D721Med (cell line): ENCODE measurements around the gene CYP17A1.

Experiments used
- DNase-seq: peaks from one replicate; pipeline ENCODE4 v3.0.0; 2011; ENCODE audit warnings: low spot score; ENCODE audit not compliant: insufficient read length
- FAIRE-seq: peaks from 2 replicates; lab custom pipeline; 2011; peaks lifted over from hg19 to GRCh38; lab: Jason Lieb, UNC
- TF ChIP-seq, protein P1 (sequence below): IDR thresholded peaks from 2 replicates; pipeline ENCODE4 v1.5.1; 2012; ENCODE audit warnings: mild to moderate bottlenecking, control low read depth; ENCODE audit not compliant: insufficient read depth; ENCODE audit errors: missing control alignments

Gene CYP17A1

DNA sequence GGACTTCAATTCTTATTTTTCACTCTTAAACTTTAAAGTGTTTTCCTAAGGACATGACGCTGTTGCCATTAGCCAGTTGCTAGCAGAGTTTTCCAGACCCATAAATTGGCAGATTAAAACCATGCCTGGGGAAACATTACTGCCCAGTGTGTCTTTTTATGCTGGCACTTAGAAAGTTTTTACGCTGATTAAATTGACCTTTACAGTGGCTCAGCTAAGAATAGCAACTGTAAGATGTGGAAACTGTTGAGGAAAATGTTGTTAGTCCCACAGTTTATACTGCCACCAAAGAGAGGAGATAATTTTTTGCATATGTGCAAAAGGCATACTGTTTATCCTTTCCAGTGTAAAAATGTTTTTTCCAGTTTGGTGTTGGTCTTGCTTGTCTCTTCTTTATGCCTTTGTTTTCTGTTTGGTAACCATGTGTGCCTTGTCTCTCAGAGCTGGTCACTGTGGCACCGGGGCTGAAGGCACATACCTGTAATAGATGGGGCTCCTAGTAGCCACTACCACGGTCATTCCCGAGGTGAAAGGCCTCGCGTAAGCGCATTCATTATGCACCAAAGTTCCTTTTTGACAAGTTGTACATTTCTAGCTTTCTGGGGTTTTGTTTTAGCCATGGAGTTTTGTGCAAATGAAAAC is 45.3 kb downstream of the CYP17A1 start:
- FAIRE-seq: no peak
- TF ChIP-seq, protein P1, sequence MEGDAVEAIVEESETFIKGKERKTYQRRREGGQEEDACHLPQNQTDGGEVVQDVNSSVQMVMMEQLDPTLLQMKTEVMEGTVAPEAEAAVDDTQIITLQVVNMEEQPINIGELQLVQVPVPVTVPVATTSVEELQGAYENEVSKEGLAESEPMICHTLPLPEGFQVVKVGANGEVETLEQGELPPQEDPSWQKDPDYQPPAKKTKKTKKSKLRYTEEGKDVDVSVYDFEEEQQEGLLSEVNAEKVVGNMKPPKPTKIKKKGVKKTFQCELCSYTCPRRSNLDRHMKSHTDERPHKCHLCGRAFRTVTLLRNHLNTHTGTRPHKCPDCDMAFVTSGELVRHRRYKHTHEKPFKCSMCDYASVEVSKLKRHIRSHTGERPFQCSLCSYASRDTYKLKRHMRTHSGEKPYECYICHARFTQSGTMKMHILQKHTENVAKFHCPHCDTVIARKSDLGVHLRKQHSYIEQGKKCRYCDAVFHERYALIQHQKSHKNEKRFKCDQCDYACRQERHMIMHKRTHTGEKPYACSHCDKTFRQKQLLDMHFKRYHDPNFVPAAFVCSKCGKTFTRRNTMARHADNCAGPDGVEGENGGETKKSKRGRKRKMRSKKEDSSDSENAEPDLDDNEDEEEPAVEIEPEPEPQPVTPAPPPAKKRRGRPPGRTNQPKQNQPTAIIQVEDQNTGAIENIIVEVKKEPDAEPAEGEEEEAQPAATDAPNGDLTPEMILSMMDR: no peak

DNA sequence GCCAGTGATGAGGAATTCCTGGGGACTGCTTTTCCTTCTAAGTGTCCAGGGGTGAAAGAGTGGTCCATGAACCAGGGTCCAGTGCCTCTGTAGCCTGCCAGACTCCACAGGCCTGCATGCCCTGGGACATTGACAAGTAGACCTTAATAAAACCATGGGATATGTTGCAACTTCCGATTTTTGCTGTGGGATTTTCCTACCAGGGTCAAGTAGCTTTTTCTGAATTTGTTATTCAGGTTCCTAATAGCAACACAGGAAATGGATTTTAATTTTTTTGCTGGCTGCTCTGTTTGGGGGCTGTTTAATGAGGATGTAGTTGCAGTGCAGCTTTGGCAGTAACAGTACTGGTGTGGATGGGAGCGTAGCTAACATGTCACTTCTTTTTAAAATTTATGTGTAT is 51.4 kb downstream of the CYP17A1 start:
- TF ChIP-seq, protein P1: no peak
- DNase-seq (no peak), FAIRE-seq (no peak)

More for the DNA sequence above, 45.3 kb downstream of the CYP17A1 start:
- DNase-seq: no peak

DNA sequence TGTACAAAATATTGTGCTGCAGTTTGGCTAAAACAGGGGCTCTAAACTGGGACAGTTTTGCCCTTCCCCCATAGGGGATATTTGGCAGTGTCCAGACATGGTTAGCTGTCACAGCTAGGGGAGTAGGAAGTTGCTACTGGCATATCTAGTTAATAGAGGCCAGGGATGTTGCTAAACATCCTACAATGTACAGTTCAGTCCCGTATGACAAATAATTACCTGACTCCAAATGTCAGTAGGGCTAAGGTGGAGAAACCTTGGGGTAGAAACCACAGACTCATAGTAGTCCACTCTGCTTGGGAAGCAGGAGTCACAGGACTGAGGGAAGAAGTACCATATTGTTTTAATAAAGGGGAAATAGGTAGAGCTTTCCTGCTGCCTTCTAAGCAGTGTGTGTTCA is 53.6 kb downstream of the CYP17A1 start:
- DNase-seq: no peak
- FAIRE-seq: no peak
- TF ChIP-seq, protein P1: no peak

DNA sequence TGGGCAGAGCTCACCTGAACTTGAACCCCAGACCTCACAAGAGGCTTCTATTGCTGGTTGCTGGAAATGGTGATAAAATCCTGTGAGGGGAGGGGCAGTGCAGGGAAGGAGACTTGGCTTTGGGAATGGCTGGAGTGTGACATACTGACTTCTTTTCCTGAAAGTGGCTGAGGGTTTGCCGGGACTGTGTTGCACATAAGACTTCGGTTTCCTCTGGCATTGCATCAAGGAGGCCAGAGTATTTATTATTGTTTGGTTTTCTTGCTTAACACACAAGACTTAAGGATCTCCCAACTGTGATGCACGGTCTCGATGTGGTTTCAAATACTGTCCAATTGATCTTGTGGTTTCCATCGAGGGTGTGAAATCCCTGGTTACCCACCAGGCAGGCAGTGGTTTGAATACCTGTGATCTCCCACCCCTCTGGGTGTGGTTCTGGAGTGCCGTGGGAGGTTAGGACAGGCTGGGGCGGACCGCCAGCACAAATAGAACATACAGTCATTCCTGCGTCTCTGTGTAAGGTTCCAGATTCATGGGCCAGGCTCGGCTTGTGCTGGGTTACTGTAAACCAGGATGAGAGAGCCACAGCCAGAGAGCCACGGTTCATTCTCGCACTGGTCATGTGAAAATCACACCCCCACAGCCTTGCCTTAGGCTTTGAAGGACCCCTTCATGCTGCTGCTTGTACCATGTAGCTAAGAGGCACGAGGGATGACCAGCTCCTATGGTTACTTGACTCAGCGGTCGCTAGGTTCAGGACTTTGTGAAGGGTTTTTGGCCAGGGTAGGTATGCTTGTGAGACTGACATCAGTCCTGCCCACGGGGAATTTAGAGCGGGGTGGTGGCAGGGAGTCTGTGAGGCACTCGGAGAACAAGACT is 54.3 kb downstream of the CYP17A1 start:
- TF ChIP-seq, protein P1: no peak
- DNase-seq (no peak), FAIRE-seq (no peak)

DNA sequence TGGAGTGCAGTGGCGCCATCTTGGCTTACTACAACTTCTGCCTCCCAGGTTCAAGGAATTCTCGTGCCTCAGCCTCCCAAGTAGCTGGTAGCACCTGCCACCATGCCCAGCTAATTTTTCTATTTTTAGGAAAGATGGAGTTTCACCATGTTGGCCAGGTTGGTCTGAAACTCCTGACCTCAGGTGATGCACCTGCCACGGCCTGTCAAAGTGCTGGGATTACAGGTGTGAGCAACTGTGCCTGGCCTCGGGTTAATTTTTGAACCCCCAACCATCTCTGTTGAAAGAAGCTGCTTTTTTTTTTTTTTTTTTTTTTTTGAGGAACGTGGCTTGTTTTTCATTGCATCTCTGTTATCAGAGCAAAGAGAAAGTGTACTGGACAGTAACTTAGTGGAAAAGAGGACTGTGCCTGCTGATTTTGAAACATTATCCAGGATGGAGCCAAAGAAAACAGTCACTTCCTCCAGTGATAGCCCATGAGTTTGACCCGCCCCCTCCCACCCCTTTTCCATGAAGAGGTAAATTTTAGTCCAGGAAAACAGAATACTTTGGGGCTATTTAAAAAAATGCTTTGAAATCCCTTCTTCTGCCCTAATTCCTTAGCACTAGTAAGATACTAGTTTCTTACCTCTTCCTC is 55.2 kb downstream of the CYP17A1 start:
- no peak for DNase-seq
- no peak for FAIRE-seq
- TF ChIP-seq, protein P1: no peak

DNA sequence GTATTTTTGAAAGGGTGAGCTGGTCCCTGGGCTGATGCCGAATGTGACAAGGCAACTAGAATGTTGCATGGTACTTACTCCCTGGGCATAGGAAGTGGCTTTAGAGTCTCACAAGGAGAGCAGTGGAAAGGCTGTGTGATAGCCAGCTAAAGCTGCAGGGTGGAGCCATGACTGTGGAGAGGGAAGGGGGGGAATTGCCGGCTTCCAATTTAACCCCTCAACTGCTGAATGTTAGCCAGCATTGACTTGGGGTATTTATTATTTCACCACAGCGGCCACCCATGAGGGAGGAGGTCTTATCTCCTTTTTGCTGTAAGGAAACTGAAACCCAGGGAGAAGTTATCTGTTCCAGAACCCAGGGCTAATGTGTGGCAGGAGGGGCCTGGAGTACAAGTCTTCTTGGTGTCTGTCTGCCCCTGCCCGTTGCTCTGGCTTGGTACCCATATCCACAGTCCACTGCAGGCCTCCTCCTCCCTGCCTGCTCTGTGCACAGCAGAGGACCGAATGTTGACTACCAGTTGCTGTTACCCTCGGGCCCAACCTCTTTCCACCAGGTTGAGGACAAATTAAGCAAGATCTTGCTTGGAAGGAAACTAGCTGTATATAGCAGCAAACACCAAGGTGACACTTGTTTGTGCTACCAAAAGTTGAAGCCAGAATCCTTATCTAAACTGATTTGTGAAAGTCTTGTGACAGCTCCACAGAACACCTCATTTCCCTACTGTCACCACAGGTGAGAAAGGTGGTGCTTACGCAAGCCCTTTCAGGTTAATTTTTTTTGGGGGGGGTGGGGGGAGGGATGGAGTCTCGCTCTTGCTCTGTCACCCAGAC is 55.9 kb downstream of the CYP17A1 start:
- TF ChIP-seq, protein P1: no peak
- FAIRE-seq: no peak
- DNase-seq: no peak
